DND-41 (cell line): Measurements from ENCODE around the gene THRB.

Experiments
- ATAC-seq: fragments of 200-7000 bp; cut with Tn5 transposase; 3 replicates; pipeline ENCODE4 v1.9.1; 2021; ENCODE audit warnings: low read depth; ENCODE audit not compliant: insufficient read depth
- DNase-seq: peaks from one replicate; pipeline ENCODE4 v3.0.0-alpha.2; 2020
- H2AFZ ChIP-seq: 2 replicates; pipeline ENCODE4 v1.6.0; 2012; ENCODE audit warnings: low read depth, low read length
- H3K27ac ChIP-seq: 2 replicates; pipeline ENCODE4 v1.5.1; 2012; ENCODE audit warnings: low read length, inconsistent platforms
- H3K27me3 ChIP-seq: fragments of 200-600 bp; sonication (generic); 2 replicates; pipeline ENCODE4 v1.6.0; 2012; ENCODE audit warnings: low read length, mild to moderate bottlenecking, inconsistent platforms; ENCODE audit not compliant: insufficient read depth, poor library complexity
- H3K36me3 ChIP-seq: 2 replicates; pipeline ENCODE4 v1.5.1; 2012; ENCODE audit warnings: low read length, inconsistent platforms; ENCODE audit not compliant: insufficient read depth
- H3K4me1 ChIP-seq: 2 replicates; pipeline ENCODE4 v1.5.1; 2012; ENCODE audit warnings: mild to moderate bottlenecking, low read length; ENCODE audit not compliant: insufficient read depth
- H3K4me2 ChIP-seq: 2 replicates; pipeline ENCODE4 v1.6.0; 2012; ENCODE audit warnings: mild to moderate bottlenecking, moderate library complexity, low read length, inconsistent platforms; ENCODE audit not compliant: insufficient read depth
- H3K4me3 ChIP-seq, 2 experiments: fragments of 200-600 bp in 1 of 2; shearing (Covaris generic) in 1 of 2; 2 replicates each; pipeline ENCODE4 v1.5.1; 2012 to 2016; ENCODE audit warnings: inconsistent platforms in 2 of 2, low read length in 2 of 2, mild to moderate bottlenecking in 2 of 2, low read depth in 1 of 2, moderate library complexity in 1 of 2
- H3K79me2 ChIP-seq: 2 replicates; pipeline ENCODE4 v1.6.0; 2012; ENCODE audit warnings: low read length, inconsistent platforms; ENCODE audit not compliant: insufficient read depth
- H3K9ac ChIP-seq: 2 replicates; pipeline ENCODE4 v1.6.0; 2012; ENCODE audit warnings: low read depth, mild to moderate bottlenecking, inconsistent platforms, low read length, moderate library complexity
- H3K9me3 ChIP-seq: 2 replicates; pipeline ENCODE4 v1.5.1; 2012; ENCODE audit warnings: low read length, moderate library complexity, mild to moderate bottlenecking, inconsistent platforms; ENCODE audit not compliant: insufficient read depth, severe bottlenecking
- H4K20me1 ChIP-seq: 2 replicates; pipeline ENCODE4 v1.6.0; 2012; ENCODE audit warnings: low read length; ENCODE audit not compliant: insufficient read depth
- CTCF ChIP-seq: IDR thresholded peaks from 2 replicates; pipeline ENCODE4 v1.5.1; 2012; ENCODE audit warnings: borderline replicate concordance, low read length, moderate library complexity, mild to moderate bottlenecking; ENCODE audit not compliant: poor library complexity, severe bottlenecking; ENCODE audit errors: extremely low read depth
- EZH2 ChIP-seq: IDR thresholded peaks from 3 replicates; pipeline ENCODE4 v1.6.1; 2012; ENCODE audit warnings: borderline replicate concordance, low read depth, mild to moderate bottlenecking, moderate library complexity, low read length, inconsistent platforms; ENCODE audit not compliant: severe bottlenecking

THRB gene

DNA sequence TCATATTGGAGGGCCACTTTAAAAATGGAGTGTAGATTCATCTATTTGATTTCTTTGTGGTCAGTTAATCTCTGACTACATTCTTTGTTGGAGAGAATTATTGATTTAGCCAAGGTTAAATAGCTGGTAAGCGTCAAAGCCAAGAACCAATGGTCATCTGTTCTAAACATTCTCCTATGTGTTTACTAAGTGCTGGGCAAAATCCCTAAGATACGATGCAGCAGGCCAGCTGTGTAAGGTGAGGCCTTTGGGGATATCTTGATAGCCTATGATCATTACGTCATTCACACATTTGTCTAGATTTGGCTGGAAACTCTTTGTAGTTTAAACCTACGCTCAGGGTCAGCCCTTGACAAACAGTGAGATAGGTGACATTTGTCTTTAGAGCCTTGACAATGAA, 313.4 kb downstream of the THRB start:
- H3K27me3 ChIP-seq, result no peaks in the 10 kb centered on the region
- H3K36me3 ChIP-seq, result no peaks in the 10 kb centered on the region

DNA sequence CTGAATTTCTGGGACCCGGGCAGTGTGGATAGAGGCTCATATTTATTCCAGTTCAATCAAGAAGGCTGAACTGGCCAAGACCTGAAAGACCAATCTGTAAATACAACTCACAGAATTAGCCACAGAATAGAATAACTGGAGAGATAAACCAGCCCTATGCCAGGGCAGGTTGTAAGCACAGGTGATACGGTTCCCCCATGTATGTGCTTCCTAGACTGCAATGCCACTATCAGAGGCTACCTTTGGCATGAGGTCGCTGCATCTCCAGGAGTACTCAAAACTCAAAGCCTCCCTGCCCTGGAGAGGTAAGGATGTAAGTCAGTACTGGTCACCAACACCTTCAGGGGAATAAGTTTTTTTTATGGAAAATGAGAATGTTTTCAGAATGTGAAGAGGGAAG, 314.0 kb downstream of the THRB start:
- ATAC-seq (no peak), DNase-seq (no peak)
- Histone ChIP-seq H3K4me1 (no peaks in the 10 kb centered on the region), H2AFZ (no peak overlapping the region), H3K36me3 (no peaks in the 10 kb centered on the region), H4K20me1 (no peaks in the 10 kb centered on the region), H3K4me3 (no peak overlapping the region), H3K9ac (no peak overlapping the region), H3K79me2 (no peaks in the 10 kb centered on the region), H3K9me3 (no peaks in the 10 kb centered on the region), H3K27me3 (no peaks in the 10 kb centered on the region), H3K4me2 (no peak overlapping the region), H3K27ac (no peak overlapping the region)
- no peak for TF ChIP-seq EZH2
- TF ChIP-seq CTCF, result no peak

More for the DNA sequence above, 313.4 kb downstream of the THRB start:
- H2AFZ ChIP-seq, result no peak overlapping the region
- H3K9ac ChIP-seq, result no peak overlapping the region
- no peaks in the 10 kb centered on the region for H3K79me2 ChIP-seq
- H3K4me1 ChIP-seq, result no peaks in the 10 kb centered on the region
- no peak for DNase-seq
- TF ChIP-seq CTCF, result no peak
- TF ChIP-seq EZH2, result no peak
- ATAC-seq, result no peak
- no peak overlapping the region for H3K27ac ChIP-seq
- H3K4me2 ChIP-seq, result no peak overlapping the region
- no peaks in the 10 kb centered on the region for H4K20me1 ChIP-seq
- H3K9me3 ChIP-seq, result no peaks in the 10 kb centered on the region
- H3K4me3 ChIP-seq, result no peak overlapping the region

DNA sequence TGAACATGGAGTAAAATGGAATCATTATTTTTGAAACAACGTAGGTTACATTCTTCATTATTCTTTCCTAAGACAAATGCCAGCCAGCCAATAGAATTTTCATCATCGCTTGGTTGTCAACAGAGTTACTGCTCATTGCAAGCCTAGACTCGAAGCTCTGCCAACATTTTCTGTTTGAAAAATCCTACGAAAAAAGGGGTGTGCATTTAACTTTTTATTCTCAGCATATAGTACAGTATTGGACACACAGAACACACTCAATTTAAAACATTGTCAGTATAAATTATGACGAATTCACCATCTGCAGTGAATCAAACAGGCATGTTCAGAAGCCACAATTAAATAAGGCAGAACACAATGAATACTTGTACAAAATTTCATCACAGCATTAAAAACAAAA, 317.4 kb downstream of the THRB start:
- Histone ChIP-seq H3K9ac (no peak overlapping the region), H3K4me3 (no peak overlapping the region), H3K4me1 (no peaks in the 10 kb centered on the region), H3K79me2 (no peaks in the 10 kb centered on the region), H3K9me3 (no peaks in the 10 kb centered on the region), H3K27ac (no peak overlapping the region), H3K4me2 (no peak overlapping the region), H2AFZ (no peak overlapping the region), H3K27me3 (no peaks in the 10 kb centered on the region), H4K20me1 (no peaks in the 10 kb centered on the region), H3K36me3 (no peaks in the 10 kb centered on the region)
- DNase-seq, result no peak
- TF ChIP-seq EZH2 (no peak), CTCF (no peak)
- ATAC-seq, result no peak

DNA sequence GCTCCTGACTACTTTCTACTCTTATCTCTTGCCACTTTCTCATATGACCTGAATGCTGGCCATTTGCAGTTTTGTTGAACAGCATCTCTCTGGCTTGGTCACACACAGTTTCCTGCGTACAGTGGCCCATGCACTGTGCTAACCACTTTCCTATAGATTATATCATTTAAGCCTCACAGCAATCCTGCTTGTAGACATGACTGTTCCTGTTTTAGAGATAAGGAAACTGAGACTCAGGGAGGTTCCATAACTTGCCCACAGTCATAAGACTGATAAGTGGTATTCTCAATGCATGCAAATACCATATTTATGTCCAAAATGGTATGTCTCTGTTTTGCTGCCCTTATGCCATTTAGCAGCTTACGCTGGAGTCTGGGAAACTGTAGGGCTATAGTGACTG, 320.0 kb downstream of the THRB start:
- TF ChIP-seq EZH2, result no peak
- TF ChIP-seq CTCF, result no peak
- H3K79me2 ChIP-seq, result no peaks in the 10 kb centered on the region
- DNase-seq (no peak), ATAC-seq (no peak)
- H3K27me3 ChIP-seq, result no peaks in the 10 kb centered on the region
- no peaks in the 10 kb centered on the region for H3K36me3 ChIP-seq
- H2AFZ ChIP-seq, result no peak overlapping the region
- H3K27ac ChIP-seq, result no peak overlapping the region
- no peak overlapping the region for H3K4me3 ChIP-seq
- H3K9me3 ChIP-seq, result no peaks in the 10 kb centered on the region
- H4K20me1 ChIP-seq, result no peaks in the 10 kb centered on the region
- no peak overlapping the region for H3K4me2 ChIP-seq
- no peak overlapping the region for H3K9ac ChIP-seq
- H3K4me1 ChIP-seq, result no peaks in the 10 kb centered on the region
